SK-N-SH (cell line): ENCODE measurements around the gene AP3S1. TPM values are rescaled to one million over a fixed set of nuclear protein-coding genes. Genes with fewer than 3 reads are reported as not detected.

Source experiments
- CTCF ChIA-PET: fragments of 300-600, 350-600 bp; formaldehyde crosslinking; extraction: SDS; loops from one replicate; lab custom pipeline; 2021; lab: Yijun Ruan, JAX
- POLR2A ChIA-PET: fragments of 350-600 bp; sonication (Branson Sonifier 250); formaldehyde crosslinking; extraction: SDS; loops from one replicate; lab custom pipeline; 2020; ENCODE audit warnings: antibody characterized with exemption, inconsistent platforms; lab: Yijun Ruan, JAX
- DNase-seq: peaks from one replicate; pipeline ENCODE4 v3.0.0; 2012
- H2AFZ ChIP-seq: fragments of 200-600 bp; sonication (generic); 2 replicates; pipeline ENCODE4 v1.8.1; 2016; ENCODE audit warnings: antibody characterized with exemption, mild to moderate bottlenecking, low read depth
- H3F3A ChIP-seq: fragments of 200-600 bp; sonication (generic); replicated peaks from 2 replicates; pipeline ENCODE3; 2016; ENCODE audit warnings: antibody characterized with exemption, mild to moderate bottlenecking; ENCODE audit not compliant: insufficient read depth
- H3K27ac ChIP-seq, 2 experiments: fragments of 200-500 bp in 1 of 2; fragments of 200-600 bp in 1 of 2; sonication (Bioruptor generic) in 1 of 2; sonication (generic), shearing (Covaris generic) in 1 of 2; 2 replicates each; pipeline versions ENCODE4 v1.5.1 to v1.6.1; 2014 to 2016; ENCODE audit warnings: low read depth in 2 of 2, inconsistent platforms in 1 of 2, low read length in 1 of 2, mild to moderate bottlenecking in 1 of 2, mixed read lengths in 1 of 2
- H3K27me3 ChIP-seq: fragments of 200-600 bp; sonication (generic), shearing (Covaris generic); 2 replicates; pipeline ENCODE4 v1.6.1; 2016; ENCODE audit warnings: mixed run types; ENCODE audit not compliant: insufficient read depth
- H3K36me3 ChIP-seq, 2 experiments: fragments of 200-500 bp in 1 of 2; fragments of 200-600 bp in 1 of 2; sonication (Bioruptor generic) in 1 of 2; sonication (generic) in 1 of 2; replicated peaks in 1 of 2; 2 replicates each; pipeline versions ENCODE3 to v1.5.1; 2014 to 2016; ENCODE audit warnings: low read length in 1 of 2, mild to moderate bottlenecking in 1 of 2; ENCODE audit not compliant: insufficient read depth in 2 of 2, control insufficient read depth in 1 of 2
- H3K4me1 ChIP-seq, 2 experiments: fragments of 200-500 bp in 1 of 2; fragments of 200-600 bp in 1 of 2; sonication (Bioruptor generic) in 1 of 2; sonication (generic), shearing (Covaris generic) in 1 of 2; 2 replicates each; pipeline versions ENCODE4 v1.5.1 to v1.6.1; 2014 to 2016; ENCODE audit warnings: low read depth in 1 of 2, low read length in 1 of 2, mixed run types in 1 of 2; ENCODE audit not compliant: insufficient read depth in 2 of 2, control insufficient read depth in 1 of 2
- H3K4me2 ChIP-seq: fragments of 200-600 bp; sonication (generic), shearing (Covaris generic); 2 replicates; pipeline ENCODE4 v1.6.1; 2017; ENCODE audit warnings: mixed run types
- H3K4me3 ChIP-seq, 2 experiments: fragments of 200-500 bp in 1 of 2; fragments of 200-600 bp in 1 of 2; sonication (Bioruptor generic) in 1 of 2; sonication (generic), shearing (Covaris generic) in 1 of 2; 2 replicates each; pipeline versions ENCODE4 v1.5.1 to v1.8.1; 2014 to 2016; ENCODE audit warnings: low read depth in 2 of 2, inconsistent platforms in 1 of 2, low read length in 1 of 2, mild to moderate bottlenecking in 1 of 2, mixed read lengths in 1 of 2, moderate library complexity in 1 of 2
- H3K79me2 ChIP-seq: fragments of 200-600 bp; sonication (generic); 2 replicates; pipeline ENCODE4 v1.8.1; 2017; ENCODE audit warnings: mild to moderate bottlenecking; ENCODE audit not compliant: insufficient read depth
- H3K9ac ChIP-seq: fragments of 200-600 bp; sonication (generic); 2 replicates; pipeline ENCODE4 v1.6.1; 2017; ENCODE audit warnings: mixed run types
- H3K9me2 ChIP-seq: fragments of 200-600 bp; sonication (generic); 2 replicates; pipeline ENCODE4 v1.6.1; 2017; ENCODE audit warnings: mixed run types
- H3K9me3 ChIP-seq: fragments of 200-600 bp; sonication (generic); 2 replicates; pipeline ENCODE4 v1.6.1; 2017; ENCODE audit warnings: mixed run types, mild to moderate bottlenecking, moderate library complexity
- H4K20me1 ChIP-seq: fragments of 200-600 bp; sonication (generic); 2 replicates; pipeline ENCODE4 v1.6.1; 2017; ENCODE audit warnings: mild to moderate bottlenecking, mixed run types; ENCODE audit not compliant: insufficient read depth
- ELF1 ChIP-seq: IDR thresholded peaks from 2 replicates; pipeline ENCODE4 v1.4.0; 2012
- EP300 ChIP-seq, 2 experiments: IDR thresholded peaks; 2 replicates each; pipeline versions ENCODE4 v1.4.0 to v1.6.1; 2012; ENCODE audit warnings: borderline replicate concordance in 1 of 2, low read depth in 1 of 2, low read length in 1 of 2
- EZH2phosphoT487 ChIP-seq: fragments of 200-600 bp; sonication (generic); IDR thresholded peaks from 2 replicates; pipeline ENCODE4 v1.6.1; 2017; ENCODE audit warnings: low read depth, mixed run types, mild to moderate bottlenecking, antibody characterized with exemption, moderate library complexity, borderline replicate concordance
- FOSL2 ChIP-seq: IDR thresholded peaks from 2 replicates; pipeline ENCODE4 v1.4.0; 2012; ENCODE audit warnings: low read depth, mild to moderate bottlenecking, moderate library complexity, borderline replicate concordance
- FOXJ3 ChIP-seq: sonication (generic); formaldehyde crosslinking; IDR thresholded peaks from 2 replicates; pipeline ENCODE4 v1.5.1; 2020; ENCODE audit warnings: mild to moderate bottlenecking, missing genetic modification reagents
- FOXM1 ChIP-seq: IDR thresholded peaks from 2 replicates; pipeline ENCODE4 v1.4.0; 2012; ENCODE audit warnings: low read depth, mild to moderate bottlenecking
- GABPA ChIP-seq: IDR thresholded peaks from 2 replicates; pipeline ENCODE4 v1.4.0; 2012; ENCODE audit warnings: low read depth, mild to moderate bottlenecking
- GATA2 ChIP-seq: sonication (generic); formaldehyde crosslinking; IDR thresholded peaks from 2 replicates; pipeline ENCODE4 v1.5.0; 2020; ENCODE audit warnings: mild to moderate bottlenecking, missing genetic modification reagents
- JUND ChIP-seq: IDR thresholded peaks from 2 replicates; pipeline ENCODE4 v1.4.0; 2012
- MEF2A ChIP-seq: IDR thresholded peaks from 2 replicates; pipeline ENCODE4 v1.4.0; 2012; ENCODE audit warnings: low read depth, borderline replicate concordance
- MXI1 ChIP-seq: IDR thresholded peaks from 2 replicates; pipeline ENCODE4 v1.6.1; 2012; ENCODE audit warnings: mild to moderate bottlenecking, low read depth, low read length, improper control_type of control experiment
- NFIC ChIP-seq: IDR thresholded peaks from 2 replicates; pipeline ENCODE4 v1.4.0; 2012; ENCODE audit warnings: borderline replicate concordance
- POLR2AphosphoS5 ChIP-seq: IDR thresholded peaks from 2 replicates; pipeline ENCODE4 v1.6.1; 2012; ENCODE audit warnings: low read depth, low read length
- RAD21 ChIP-seq: IDR thresholded peaks from 2 replicates; pipeline ENCODE4 v1.6.1; 2012; ENCODE audit warnings: mild to moderate bottlenecking, low read length
- RFX5 ChIP-seq: IDR thresholded peaks from 2 replicates; pipeline ENCODE4 v1.6.1; 2012; ENCODE audit warnings: mild to moderate bottlenecking, improper control_type of control experiment, low read length
- SIN3A ChIP-seq: IDR thresholded peaks from 2 replicates; pipeline ENCODE4 v1.6.1; 2012; ENCODE audit warnings: low read depth, mild to moderate bottlenecking, low read length, moderate library complexity, borderline replicate concordance
- TAF1 ChIP-seq: IDR thresholded peaks from 2 replicates; pipeline ENCODE4 v1.6.1; 2012; ENCODE audit warnings: low read depth, mild to moderate bottlenecking, low read length, moderate library complexity, borderline replicate concordance
- TEAD4 ChIP-seq: IDR thresholded peaks from 2 replicates; pipeline ENCODE4 v1.4.0; 2012; ENCODE audit warnings: mild to moderate bottlenecking, borderline replicate concordance; ENCODE audit not compliant: insufficient read depth
- WGBS: methylation state at CpG from one replicate; pipeline ENCODE4 v1.1.6; 2017; ENCODE audit warnings: low lambda C conversion rate; 5-methylcytosine and 5-hydroxymethylcytosine counted together
- polyA plus RNA-seq, 3 experiments: library from polyadenylated mRNA; depleted of rRNA; stranded (reverse); fragments of >200 nt; gene quantifications; 2 replicates each; pipeline ENCODE4 v1.2.3, GENCODE V29; 2012
- TF ChIP-seq, protein P1 (sequence below): IDR thresholded peaks from 2 replicates; pipeline ENCODE4 v1.4.0; 2012; ENCODE audit warnings: low read depth
- TF ChIP-seq, protein P2 (sequence below): IDR thresholded peaks from 2 replicates; pipeline ENCODE4 v1.6.1; 2012; ENCODE audit warnings: mild to moderate bottlenecking, low read depth, low read length, moderate library complexity
- TF ChIP-seq, protein P3 (sequence below): IDR thresholded peaks from 2 replicates; pipeline ENCODE4 v1.4.0; 2012; ENCODE audit warnings: low read depth, borderline replicate concordance
- TF ChIP-seq, protein P4 (sequence below): IDR thresholded peaks from 2 replicates; pipeline ENCODE4; 2012

The AP3S1 gene
- polyA plus RNA-seq, 1 of the 3 experiments (the other 2 are of a cell fraction): 21.6 TPM

DNA sequence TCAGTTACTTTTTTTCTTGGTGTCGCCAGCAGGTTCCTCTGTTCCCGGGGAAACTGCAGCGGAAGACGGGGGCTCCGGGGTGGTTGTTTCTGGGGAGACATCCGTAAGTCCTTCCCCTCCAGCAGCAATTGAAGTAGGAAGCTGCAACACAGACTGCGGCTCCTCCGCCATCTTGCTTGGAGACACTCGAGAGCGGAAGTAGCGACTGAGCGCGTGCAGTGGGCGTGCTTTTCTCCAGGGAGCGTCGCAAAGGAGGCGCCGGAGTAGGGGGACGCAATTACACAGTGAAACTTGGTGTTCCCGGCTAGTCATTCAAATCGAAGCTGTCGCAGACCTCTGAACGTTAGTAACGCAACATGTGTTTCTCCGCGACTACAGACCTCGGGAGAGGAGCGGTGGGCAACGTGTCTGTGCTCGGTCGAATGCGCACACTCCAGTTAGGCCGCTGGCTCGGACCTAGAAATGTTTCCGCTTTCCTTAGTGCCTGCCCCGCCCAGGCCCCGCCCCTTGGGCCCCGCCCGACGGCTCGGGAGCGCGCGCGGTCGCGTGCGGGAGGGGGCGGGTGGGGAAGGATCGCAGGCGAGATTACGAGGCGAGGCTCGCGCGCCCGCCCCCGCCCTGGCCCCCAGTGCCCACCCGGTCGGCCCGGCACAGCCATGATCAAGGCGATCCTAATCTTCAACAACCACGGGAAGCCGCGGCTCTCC lies at the start of gene AP3S1, which contains the start of gene ATG12 (continued):
- peak; percentile 84 for TF ChIP-seq ELF1
- TF ChIP-seq, protein P1, sequence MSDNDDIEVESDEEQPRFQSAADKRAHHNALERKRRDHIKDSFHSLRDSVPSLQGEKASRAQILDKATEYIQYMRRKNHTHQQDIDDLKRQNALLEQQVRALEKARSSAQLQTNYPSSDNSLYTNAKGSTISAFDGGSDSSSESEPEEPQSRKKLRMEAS: peak; percentile 94
- no peak for TF ChIP-seq FOSL2
- no peak for TF ChIP-seq GATA2
- no peak for TF ChIP-seq FOXJ3 (CRISPR knock-in tag)
- TF ChIP-seq, protein P2, sequence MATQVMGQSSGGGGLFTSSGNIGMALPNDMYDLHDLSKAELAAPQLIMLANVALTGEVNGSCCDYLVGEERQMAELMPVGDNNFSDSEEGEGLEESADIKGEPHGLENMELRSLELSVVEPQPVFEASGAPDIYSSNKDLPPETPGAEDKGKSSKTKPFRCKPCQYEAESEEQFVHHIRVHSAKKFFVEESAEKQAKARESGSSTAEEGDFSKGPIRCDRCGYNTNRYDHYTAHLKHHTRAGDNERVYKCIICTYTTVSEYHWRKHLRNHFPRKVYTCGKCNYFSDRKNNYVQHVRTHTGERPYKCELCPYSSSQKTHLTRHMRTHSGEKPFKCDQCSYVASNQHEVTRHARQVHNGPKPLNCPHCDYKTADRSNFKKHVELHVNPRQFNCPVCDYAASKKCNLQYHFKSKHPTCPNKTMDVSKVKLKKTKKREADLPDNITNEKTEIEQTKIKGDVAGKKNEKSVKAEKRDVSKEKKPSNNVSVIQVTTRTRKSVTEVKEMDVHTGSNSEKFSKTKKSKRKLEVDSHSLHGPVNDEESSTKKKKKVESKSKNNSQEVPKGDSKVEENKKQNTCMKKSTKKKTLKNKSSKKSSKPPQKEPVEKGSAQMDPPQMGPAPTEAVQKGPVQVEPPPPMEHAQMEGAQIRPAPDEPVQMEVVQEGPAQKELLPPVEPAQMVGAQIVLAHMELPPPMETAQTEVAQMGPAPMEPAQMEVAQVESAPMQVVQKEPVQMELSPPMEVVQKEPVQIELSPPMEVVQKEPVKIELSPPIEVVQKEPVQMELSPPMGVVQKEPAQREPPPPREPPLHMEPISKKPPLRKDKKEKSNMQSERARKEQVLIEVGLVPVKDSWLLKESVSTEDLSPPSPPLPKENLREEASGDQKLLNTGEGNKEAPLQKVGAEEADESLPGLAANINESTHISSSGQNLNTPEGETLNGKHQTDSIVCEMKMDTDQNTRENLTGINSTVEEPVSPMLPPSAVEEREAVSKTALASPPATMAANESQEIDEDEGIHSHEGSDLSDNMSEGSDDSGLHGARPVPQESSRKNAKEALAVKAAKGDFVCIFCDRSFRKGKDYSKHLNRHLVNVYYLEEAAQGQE: peak; percentile 71
- no peak for TF ChIP-seq MEF2A

DNA sequence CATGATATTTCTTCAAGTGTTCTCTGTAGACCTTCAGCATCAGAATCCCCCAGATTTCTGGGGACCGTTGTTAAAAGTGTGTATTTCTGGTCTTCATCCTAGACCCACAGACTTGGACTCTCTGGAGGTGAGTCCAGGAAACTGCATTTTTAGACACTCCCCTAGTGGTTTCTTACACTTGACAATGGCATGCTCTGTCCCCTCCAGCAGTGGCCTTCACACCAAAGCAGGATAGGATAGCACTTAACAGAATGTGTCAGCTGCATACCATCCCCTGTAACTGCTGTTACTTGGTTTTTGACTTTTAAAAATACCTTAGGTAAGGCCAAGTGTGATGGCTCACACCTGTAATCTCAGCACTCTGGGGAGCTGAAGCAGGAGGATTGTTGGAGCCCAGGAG lies 46.0 kb upstream of the AP3S1 start:
- H3K36me3 ChIP-seq: no peaks in the 10 kb centered on the region
- H4K20me1 ChIP-seq: no peaks in the 10 kb centered on the region
- no peak overlapping the region for H3K27ac ChIP-seq
- no peaks in the 10 kb centered on the region; a peak in 1 of 4 replicates for H3K4me1 ChIP-seq
- H3K9me3 ChIP-seq: no peaks in the 10 kb centered on the region
- H3K27me3 ChIP-seq: no peaks in the 10 kb centered on the region
- ChIA-PET CTCF (no interaction called here), POLR2A (no interaction called here)
- no peak overlapping the region for H3K9ac ChIP-seq
- no peak overlapping the region for H3K4me2 ChIP-seq
- no peak overlapping the region for H2AFZ ChIP-seq
- H3K4me3 ChIP-seq: no peak overlapping the region
- no peaks in the 10 kb centered on the region for H3K79me2 ChIP-seq
- no peaks in the 10 kb centered on the region for H3F3A ChIP-seq
- DNase-seq: no peak
- TF ChIP-seq EP300 (IDR thresholded peaks at IDR 0.05; ENCODE audit: borderline replicate concordance in 1 of 2, low read depth in 1 of 2, low read length in 1 of 2) (no peak), ELF1 (no peak), TAF1 (no peak), RFX5 (no peak), MXI1 (no peak), SIN3A (no peak), FOXM1 (no peak), FOXJ3 (CRISPR knock-in tag) (no peak), GABPA (no peak), JUND (no peak), NFIC (no peak), FOSL2 (no peak), POLR2AphosphoS5 (no peak), RAD21 (no peak), TEAD4 (no peak), EZH2phosphoT487 (no peak)
- TF ChIP-seq, protein P3, sequence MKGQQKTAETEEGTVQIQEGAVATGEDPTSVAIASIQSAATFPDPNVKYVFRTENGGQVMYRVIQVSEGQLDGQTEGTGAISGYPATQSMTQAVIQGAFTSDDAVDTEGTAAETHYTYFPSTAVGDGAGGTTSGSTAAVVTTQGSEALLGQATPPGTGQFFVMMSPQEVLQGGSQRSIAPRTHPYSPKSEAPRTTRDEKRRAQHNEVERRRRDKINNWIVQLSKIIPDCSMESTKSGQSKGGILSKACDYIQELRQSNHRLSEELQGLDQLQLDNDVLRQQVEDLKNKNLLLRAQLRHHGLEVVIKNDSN: no peak
- TF ChIP-seq, protein P1: no peak
- TF ChIP-seq, protein P4, sequence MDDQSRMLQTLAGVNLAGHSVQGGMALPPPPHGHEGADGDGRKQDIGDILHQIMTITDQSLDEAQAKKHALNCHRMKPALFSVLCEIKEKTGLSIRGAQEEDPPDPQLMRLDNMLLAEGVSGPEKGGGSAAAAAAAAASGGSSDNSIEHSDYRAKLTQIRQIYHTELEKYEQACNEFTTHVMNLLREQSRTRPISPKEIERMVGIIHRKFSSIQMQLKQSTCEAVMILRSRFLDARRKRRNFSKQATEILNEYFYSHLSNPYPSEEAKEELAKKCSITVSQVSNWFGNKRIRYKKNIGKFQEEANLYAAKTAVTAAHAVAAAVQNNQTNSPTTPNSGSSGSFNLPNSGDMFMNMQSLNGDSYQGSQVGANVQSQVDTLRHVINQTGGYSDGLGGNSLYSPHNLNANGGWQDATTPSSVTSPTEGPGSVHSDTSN: no peak
- no peaks in the 10 kb centered on the region for H3K9me2 ChIP-seq
- WGBS: 42% methylated on average over 1 of the region's 1 CpG
